ENCODE measurements around the gene GALR2.

GALR2 gene

DNA sequence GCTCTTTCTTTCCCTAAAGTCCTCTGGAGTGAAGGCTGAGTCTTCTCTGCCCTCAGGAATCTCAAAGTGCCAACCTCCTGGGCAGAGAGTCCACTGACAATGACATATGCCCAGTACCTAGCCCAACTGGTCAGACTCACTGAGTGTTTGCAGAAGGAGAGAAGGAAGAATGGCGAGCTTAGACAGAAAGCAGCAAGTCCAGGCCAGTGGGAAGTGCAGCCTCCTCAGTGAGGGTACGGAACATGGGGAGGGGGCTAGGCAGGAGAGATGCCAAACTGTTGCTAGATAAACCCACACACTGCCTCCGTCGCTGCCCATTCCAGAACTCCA lies 28.3 kb downstream of the GALR2 start:
- H3K27me3 ChIP-seq (replicated peaks; ENCODE audit: control insufficient read depth, insufficient read depth, low read length): no peaks in the 10 kb centered on the region
- TF ChIP-seq, protein P1, sequence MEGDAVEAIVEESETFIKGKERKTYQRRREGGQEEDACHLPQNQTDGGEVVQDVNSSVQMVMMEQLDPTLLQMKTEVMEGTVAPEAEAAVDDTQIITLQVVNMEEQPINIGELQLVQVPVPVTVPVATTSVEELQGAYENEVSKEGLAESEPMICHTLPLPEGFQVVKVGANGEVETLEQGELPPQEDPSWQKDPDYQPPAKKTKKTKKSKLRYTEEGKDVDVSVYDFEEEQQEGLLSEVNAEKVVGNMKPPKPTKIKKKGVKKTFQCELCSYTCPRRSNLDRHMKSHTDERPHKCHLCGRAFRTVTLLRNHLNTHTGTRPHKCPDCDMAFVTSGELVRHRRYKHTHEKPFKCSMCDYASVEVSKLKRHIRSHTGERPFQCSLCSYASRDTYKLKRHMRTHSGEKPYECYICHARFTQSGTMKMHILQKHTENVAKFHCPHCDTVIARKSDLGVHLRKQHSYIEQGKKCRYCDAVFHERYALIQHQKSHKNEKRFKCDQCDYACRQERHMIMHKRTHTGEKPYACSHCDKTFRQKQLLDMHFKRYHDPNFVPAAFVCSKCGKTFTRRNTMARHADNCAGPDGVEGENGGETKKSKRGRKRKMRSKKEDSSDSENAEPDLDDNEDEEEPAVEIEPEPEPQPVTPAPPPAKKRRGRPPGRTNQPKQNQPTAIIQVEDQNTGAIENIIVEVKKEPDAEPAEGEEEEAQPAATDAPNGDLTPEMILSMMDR (IDR thresholded peaks at IDR 0.05; ENCODE audit: insufficient read depth, low read length, poor library complexity, severe bottlenecking): no peak
- DNase-seq (ENCODE audit: extremely low read depth, insufficient read length): no peak
- peaks cover 8% of the 10 kb centered on the region for H3K36me3 ChIP-seq (ENCODE audit: control insufficient read depth, insufficient read depth, low read length)
- peak overlapping the region; percentile 74 for H3K4me3 ChIP-seq (replicated peaks; ENCODE audit: low read depth, low read length)

DNA sequence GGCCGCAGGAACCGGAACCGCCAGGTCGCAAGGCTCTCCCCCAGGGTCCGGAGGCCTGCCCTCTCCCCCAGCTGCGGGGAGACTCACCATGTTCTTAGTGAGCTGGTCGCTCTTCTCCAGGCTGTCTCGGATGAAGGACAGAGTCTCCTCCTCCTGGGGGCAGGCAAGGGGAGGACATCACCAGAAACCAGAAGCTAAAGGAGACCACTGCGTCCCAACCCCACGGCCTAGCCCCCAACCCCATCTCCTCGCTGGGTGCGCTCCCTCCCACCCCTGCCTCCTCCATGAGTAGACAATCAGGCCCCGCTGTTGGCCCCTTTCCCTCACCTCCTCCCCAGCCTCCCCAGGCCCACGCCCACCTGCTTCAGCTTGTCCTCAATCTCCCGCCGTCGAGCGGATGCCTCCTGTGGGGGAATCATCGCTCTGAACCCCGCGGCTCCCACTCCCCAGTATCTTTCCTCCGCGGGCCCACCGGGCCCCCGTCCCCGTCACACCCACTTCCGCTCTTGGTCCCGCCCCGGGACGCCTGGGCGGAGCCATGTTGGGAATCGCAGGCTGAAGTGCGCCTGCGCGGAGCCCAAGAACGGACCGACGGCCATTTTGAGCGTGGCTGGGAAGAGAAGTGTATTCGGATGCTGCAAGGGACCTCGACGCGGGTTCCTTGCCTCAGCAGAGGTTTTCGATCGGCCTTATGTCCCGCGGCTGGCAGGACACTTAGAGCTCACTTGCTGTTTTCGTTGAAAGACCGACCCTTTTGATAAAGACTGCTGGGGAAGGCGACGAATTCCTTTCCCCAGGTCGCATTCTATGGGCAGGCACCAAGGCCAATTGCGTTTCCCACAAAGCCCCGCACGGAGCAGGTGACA lies 28.9 kb downstream of the GALR2 start, which contains the start of gene EXOC7:
EXOC7 (minus strand) TSS at position 514 of the 866 bp plus-strand sequence; CDS start at position 419, 95 bp downstream.
- H3K27me3 ChIP-seq (replicated peaks; ENCODE audit: control insufficient read depth, insufficient read depth, low read length): no peaks in the 10 kb centered on the region
- H3K36me3 ChIP-seq (ENCODE audit: control insufficient read depth, insufficient read depth, low read length): peaks cover 8% of the 10 kb centered on the region
- H3K4me3 ChIP-seq (replicated peaks; ENCODE audit: low read depth, low read length): peak within 1 kb of the TSS; percentile 74
- TF ChIP-seq, protein P1 (IDR thresholded peaks at IDR 0.05; ENCODE audit: insufficient read depth, low read length, poor library complexity, severe bottlenecking): no peak
- DNase-seq (ENCODE audit: extremely low read depth, insufficient read length): peak; percentile 91

DNA sequence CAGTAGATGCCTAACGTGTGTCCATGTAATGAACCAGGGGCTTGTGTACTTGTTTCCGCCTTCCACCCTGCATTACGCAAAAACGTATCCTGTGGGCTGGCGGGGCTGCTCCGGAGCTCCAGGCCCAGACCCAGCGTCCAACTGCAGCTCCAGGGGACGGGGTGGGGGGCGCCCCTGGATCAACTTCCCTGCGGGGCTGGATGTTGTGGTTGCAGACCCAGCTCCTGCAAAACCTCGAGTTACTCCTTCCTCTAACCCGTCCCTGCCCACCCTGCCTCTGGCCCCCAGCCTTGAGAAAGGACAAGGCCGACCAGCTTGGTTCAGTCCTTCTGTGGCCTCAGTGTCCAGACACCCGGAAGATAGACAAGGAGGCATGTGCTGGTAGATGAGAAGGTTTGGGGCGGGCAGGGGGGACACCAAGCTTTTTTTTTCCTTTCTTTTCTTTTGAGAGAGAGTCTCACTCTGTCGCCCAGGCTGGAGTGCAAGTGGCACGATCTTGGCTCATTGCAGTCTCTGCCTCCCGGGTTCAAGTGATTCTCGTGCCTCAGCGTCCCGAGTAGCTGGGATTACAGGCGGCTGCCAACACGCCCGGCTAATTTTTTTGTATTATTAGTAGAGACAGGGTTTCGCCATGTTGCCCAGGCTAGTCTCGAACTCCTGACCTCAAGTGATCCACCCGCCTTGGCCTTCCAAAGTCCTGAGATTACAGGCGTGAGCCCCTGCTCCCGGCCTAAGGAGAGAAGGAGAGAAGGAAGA lies 29.7 kb downstream of the GALR2 start:
- TF ChIP-seq, protein P1 (IDR thresholded peaks at IDR 0.05; ENCODE audit: insufficient read depth, low read length, poor library complexity, severe bottlenecking): no peak
- Histone ChIP-seq H3K27me3 (replicated peaks; ENCODE audit: control insufficient read depth, insufficient read depth, low read length) (no peaks in the 10 kb centered on the region), H3K36me3 (ENCODE audit: control insufficient read depth, insufficient read depth, low read length) (peaks cover 8% of the 10 kb centered on the region), H3K4me3 (replicated peaks; ENCODE audit: low read depth, low read length) (peak overlapping the region; percentile 74)
- no peak for DNase-seq (ENCODE audit: extremely low read depth, insufficient read length)

DNA sequence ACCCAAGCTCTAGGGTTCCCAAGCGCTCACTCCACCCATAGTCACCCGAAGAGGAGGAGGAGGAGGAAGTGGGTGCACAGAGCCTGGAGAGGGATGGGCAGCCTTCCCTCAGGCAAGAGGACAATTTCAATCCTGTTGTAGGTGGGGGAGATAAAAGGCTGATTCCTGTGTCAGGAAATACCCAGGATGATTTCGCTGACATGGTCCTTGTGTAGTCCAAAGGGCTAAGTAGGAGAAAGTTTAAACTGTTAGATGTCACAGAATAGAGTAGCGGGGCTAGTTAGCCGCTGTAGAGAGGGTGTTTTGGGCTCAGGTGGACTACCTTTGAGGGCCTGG lies 30.3 kb downstream of the GALR2 start:
- H3K4me3 ChIP-seq (replicated peaks; ENCODE audit: low read depth, low read length): no peak overlapping the region
- no peak for DNase-seq (ENCODE audit: extremely low read depth, insufficient read length)
- TF ChIP-seq, protein P1 (IDR thresholded peaks at IDR 0.05; ENCODE audit: insufficient read depth, low read length, poor library complexity, severe bottlenecking): no peak
- H3K27me3 ChIP-seq (replicated peaks; ENCODE audit: control insufficient read depth, insufficient read depth, low read length): no peaks in the 10 kb centered on the region
- peaks cover 5% of the 10 kb centered on the region for H3K36me3 ChIP-seq (ENCODE audit: control insufficient read depth, insufficient read depth, low read length)

DNA sequence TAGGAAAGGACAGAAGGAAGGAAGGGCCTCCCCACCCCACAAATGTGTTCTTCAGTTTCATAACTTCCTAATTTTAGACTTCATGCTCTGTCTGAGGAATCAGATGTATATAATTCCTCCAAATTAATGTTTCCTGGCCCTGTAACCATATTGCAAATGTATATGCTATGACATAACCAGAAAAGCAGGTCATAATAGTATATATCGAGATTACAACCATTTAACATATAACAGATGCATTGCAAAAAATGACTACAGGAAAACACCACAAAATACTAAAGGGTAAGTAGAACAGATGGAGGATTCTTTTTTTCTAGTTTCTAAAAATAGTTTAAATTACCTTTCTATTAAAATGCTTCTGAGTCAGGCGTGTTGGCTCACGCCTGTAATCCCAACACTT lies 32.1 kb downstream of the GALR2 start:
- no peak overlapping the region for H3K4me3 ChIP-seq (replicated peaks; ENCODE audit: low read depth, low read length)
- H3K36me3 ChIP-seq (ENCODE audit: control insufficient read depth, insufficient read depth, low read length): no peaks in the 10 kb centered on the region
- TF ChIP-seq, protein P1 (IDR thresholded peaks at IDR 0.05; ENCODE audit: insufficient read depth, low read length, poor library complexity, severe bottlenecking): no peak
- H3K27me3 ChIP-seq (replicated peaks; ENCODE audit: control insufficient read depth, insufficient read depth, low read length): no peaks in the 10 kb centered on the region
- no peak for DNase-seq (ENCODE audit: extremely low read depth, insufficient read length)
